K562 (cell line): ENCODE measurements around the gene HIPK2. TPM values are rescaled to one million over a fixed set of nuclear protein-coding genes. Genes with fewer than 3 reads are reported as not detected.

Experiments used
- ARID1B ChIP-seq: fragments of 450-650 bp; IDR thresholded peaks from 2 replicates; pipeline ENCODE4 v1.6.1; 2016; ENCODE audit warnings: antibody characterized with exemption, mild to moderate bottlenecking, inconsistent platforms
- ASH1L ChIP-seq: fragments of 450-650 bp; IDR thresholded peaks from 2 replicates; pipeline ENCODE4 v1.6.1; 2018; ENCODE audit warnings: borderline replicate concordance, mild to moderate bottlenecking, low read depth; ENCODE audit not compliant: partially characterized antibody
- BCOR ChIP-seq: fragments of 450-650 bp; IDR thresholded peaks from 2 replicates; pipeline ENCODE4 v1.6.1; 2016
- COPS2 ChIP-seq: fragments of 450-650 bp; conservative IDR thresholded peaks from 2 replicates; pipeline ENCODE4 v1.6.1; 2016; ENCODE audit warnings: mild to moderate bottlenecking, moderate library complexity
- E2F3 ChIP-seq: fragments of 250-450 bp; sonication (Bioruptor Pico); IDR thresholded peaks from 2 replicates; pipeline ENCODE4 v1.4.0; 2020; ENCODE audit warnings: mild to moderate bottlenecking
- ELF4 ChIP-seq: fragments of 450-650 bp; formaldehyde crosslinking; IDR thresholded peaks from 2 replicates; pipeline ENCODE4 v1.4.0; 2022; ENCODE audit warnings: missing genetic modification characterization
- FOXP1 ChIP-seq: sonication (generic); formaldehyde crosslinking; IDR thresholded peaks from 2 replicates; pipeline ENCODE4 v1.8.0; 2022; ENCODE audit warnings: mild to moderate bottlenecking, missing genetic modification reagents
- GABPB1 ChIP-seq: sonication (generic); formaldehyde crosslinking; IDR thresholded peaks from 2 replicates; pipeline ENCODE4 v1.8.0; 2022; ENCODE audit warnings: mild to moderate bottlenecking, missing genetic modification reagents
- GATAD2B ChIP-seq: fragments of 450-650 bp; IDR thresholded peaks from 2 replicates; pipeline ENCODE4 v1.6.1; 2017; ENCODE audit warnings: mild to moderate bottlenecking, borderline replicate concordance
- JUND ChIP-seq, 2 experiments: IDR thresholded peaks; 2 replicates in 1 of 2; 3 replicates in 1 of 2; pipeline ENCODE4 v1.6.1; 2011; ENCODE audit warnings: borderline replicate concordance in 2 of 2, low read depth in 2 of 2, low read length in 2 of 2, improper control_type of control experiment in 1 of 2, missing biosample characterization in 1 of 2, missing genetic modification characterization in 1 of 2, missing genetic modification reagents in 1 of 2
- LARP7 ChIP-seq: fragments of 450-650 bp; IDR thresholded peaks from 2 replicates; pipeline ENCODE4 v1.6.1; 2016
- MCM3 ChIP-seq: fragments of 450-650 bp; IDR thresholded peaks from 2 replicates; pipeline ENCODE4 v1.6.1; 2016
- MEF2A ChIP-seq: IDR thresholded peaks from 2 replicates; pipeline ENCODE4 v1.6.1; 2011; ENCODE audit warnings: low read depth, mild to moderate bottlenecking, low read length, moderate library complexity; ENCODE audit not compliant: control insufficient read depth
- POLR2H ChIP-seq: IDR thresholded peaks from 2 replicates; pipeline ENCODE4 v1.6.1; 2016; ENCODE audit warnings: missing genetic modification characterization, low read depth, mild to moderate bottlenecking, control low read depth, missing compliant biosample characterization, moderate library complexity
- RB1 ChIP-seq: fragments of 450-650 bp; IDR thresholded peaks from 2 replicates; pipeline ENCODE4 v1.6.1; 2017; ENCODE audit warnings: low read depth, mild to moderate bottlenecking
- SAFB2 ChIP-seq: fragments of 200-400 bp; formaldehyde crosslinking; IDR thresholded peaks from 2 replicates; pipeline ENCODE4 v1.6.1; 2018; ENCODE audit warnings: borderline replicate concordance, low read length, low read depth, moderate library complexity; ENCODE audit not compliant: severe bottlenecking
- WHSC1 ChIP-seq: IDR thresholded peaks from one replicate; pipeline ENCODE4 v1.6.1; 2012; ENCODE audit warnings: low read length, control low read depth, inconsistent platforms
- ZEB2 ChIP-seq: fragments of 450-650 bp; IDR thresholded peaks from 2 replicates; pipeline ENCODE4 v1.6.1; 2016
- ZNF134 ChIP-seq: fragments of 250-450 bp; sonication (Bioruptor Pico); conservative IDR thresholded peaks from 2 replicates; pipeline ENCODE4 v1.4.0; 2020
- ZNF239 ChIP-seq: fragments of 250-450 bp; sonication (Bioruptor Pico); IDR thresholded peaks from 2 replicates; pipeline ENCODE4 v1.4.0; 2020; ENCODE audit warnings: mild to moderate bottlenecking
- polyA plus RNA-seq, 8 experiments: library from polyadenylated mRNA; depleted of rRNA in 4 of 8; stranded (reverse) in 5 of 8; unstranded in 3 of 8; fragments of >200 nt; fragmentation: Nextera tagmentation in 2 of 8; fragmentation: Illumina TruSeq in 1 of 8; extraction: Ambion mirVana in 2 of 8; extraction: Trizol in 1 of 8; gene quantifications; 2 replicates each; pipeline versions ENCODE4 v1.2.1 to v1.2.3, GENCODE V29; 2011 to 2014; ENCODE audit warnings: inconsistent platforms in 1 of 8, missing spikeins in 1 of 8
- total RNA-seq, 7 experiments: library from RNA; depleted of rRNA in 6 of 7; stranded (reverse); fragments of >200 nt in 6 of 7; fragmentation: Illumina TruSeq in 2 of 7; extraction: Trizol in 2 of 7; gene quantifications; 2 replicates each; pipeline versions ENCODE4 v1.2.1 to v1.2.3, GENCODE V29; 2011 to 2021; ENCODE audit warnings: low replicate concordance in 1 of 7
- TF ChIP-seq, protein P1 (sequence below), 2 experiments: IDR thresholded peaks in 1 of 2; conservative IDR thresholded peaks in 1 of 2; 2 replicates each; pipeline ENCODE4 v1.6.1; 2016; ENCODE audit warnings: low read depth in 2 of 2, mild to moderate bottlenecking in 1 of 2, missing compliant biosample characterization in 1 of 2, missing genetic modification characterization in 1 of 2, moderate library complexity in 1 of 2
- TF ChIP-seq, protein P2 (sequence below): fragments of 450-650 bp; formaldehyde crosslinking; IDR thresholded peaks from 2 replicates; pipeline ENCODE4 v1.4.0; 2020; ENCODE audit warnings: mild to moderate bottlenecking, moderate library complexity
- TF ChIP-seq, protein P3 (sequence below): IDR thresholded peaks from 3 replicates; pipeline ENCODE4 v1.6.1; 2011; ENCODE audit warnings: borderline replicate concordance, mild to moderate bottlenecking, moderate library complexity; ENCODE audit not compliant: insufficient read length; ENCODE audit errors: extremely low read depth

Gene HIPK2
- total and polyA plus RNA-seq, 9 of the 15 experiments (the other 6 are each of a cell fraction or from before 2014, with no cell fraction given) = 0.69 to 19.8 (median 5.1) TPM

DNA sequence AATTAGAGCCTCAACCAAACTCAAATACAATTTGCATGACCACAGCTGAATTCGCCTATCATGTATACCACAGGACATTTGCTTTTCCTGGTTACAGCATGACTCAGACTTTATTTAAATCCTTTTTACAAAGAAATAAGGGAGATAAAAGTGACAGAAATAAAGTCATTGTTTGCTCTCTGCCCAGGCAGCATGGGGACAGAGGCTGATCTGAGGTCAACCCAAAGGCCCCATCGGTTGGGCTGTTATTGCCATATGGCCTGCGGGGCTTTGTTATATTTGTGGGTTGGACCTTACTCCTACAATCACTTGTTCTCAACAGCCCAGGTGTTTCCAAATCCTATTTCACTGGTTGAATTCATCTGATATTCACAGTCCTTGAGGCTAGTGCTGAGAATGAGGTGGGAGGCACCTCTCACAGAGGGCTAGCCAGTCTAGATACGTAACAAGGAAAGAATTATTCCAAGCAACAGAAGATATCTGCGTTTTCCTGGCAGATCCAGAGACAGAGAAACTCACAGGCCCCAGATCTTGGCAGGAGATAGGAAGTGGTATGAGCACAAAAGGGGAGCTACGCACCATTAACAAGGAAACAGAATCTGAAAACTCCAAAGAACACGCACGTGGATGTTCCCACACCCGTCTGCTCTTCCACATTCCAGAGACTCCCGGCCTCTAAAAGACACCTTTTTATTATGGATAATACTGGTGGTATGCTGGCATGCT lies 117.3 kb downstream of the HIPK2 start (continued):
- TF ChIP-seq, protein P1, sequence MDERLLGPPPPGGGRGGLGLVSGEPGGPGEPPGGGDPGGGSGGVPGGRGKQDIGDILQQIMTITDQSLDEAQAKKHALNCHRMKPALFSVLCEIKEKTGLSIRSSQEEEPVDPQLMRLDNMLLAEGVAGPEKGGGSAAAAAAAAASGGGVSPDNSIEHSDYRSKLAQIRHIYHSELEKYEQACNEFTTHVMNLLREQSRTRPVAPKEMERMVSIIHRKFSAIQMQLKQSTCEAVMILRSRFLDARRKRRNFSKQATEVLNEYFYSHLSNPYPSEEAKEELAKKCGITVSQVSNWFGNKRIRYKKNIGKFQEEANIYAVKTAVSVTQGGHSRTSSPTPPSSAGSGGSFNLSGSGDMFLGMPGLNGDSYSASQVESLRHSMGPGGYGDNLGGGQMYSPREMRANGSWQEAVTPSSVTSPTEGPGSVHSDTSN (CRISPR knock-in tag; IDR thresholded peaks at IDR 0.05; ENCODE audit: low read depth) = no peak
- TF ChIP-seq, protein P1 (tag; conservative IDR thresholded peaks at IDR 0.05; ENCODE audit: low read depth) = no peak
- TF ChIP-seq JUND (IDR thresholded peaks at IDR 0.05; ENCODE audit: borderline replicate concordance, low read depth, low read length) (0 out of 2 replicates have a peak, but pooled peaks have one; percentile 3), JUND (tag; IDR thresholded peaks at IDR 0.05; ENCODE audit: borderline replicate concordance, low read depth, low read length) (peak; percentile 83; the same call in 2 of the 3 replicates), ELF4 (CRISPR knock-in tag) (no peak), FOXP1 (CRISPR knock-in tag) (0 out of 2 replicates have a peak, but pooled peaks have one; percentile 67), ASH1L (no peak), POLR2H (tag) (no peak), SAFB2 (no peak), ZNF134 (CRISPR knock-in tag) (no peak), BCOR (peak; percentile 72), MEF2A (no peak), LARP7 (no peak), ZNF239 (CRISPR knock-in tag) (peak; percentile 52), WHSC1 (no peak), MCM3 (no peak), GABPB1 (CRISPR knock-in tag) (no peak), GATAD2B (no peak), COPS2 (no peak), ARID1B (peak; percentile 36; the same call in 1 of the 2 replicates), RB1 (no peak), ZEB2 (no peak), E2F3 (CRISPR knock-in tag) (no peak)
- TF ChIP-seq, protein P2, sequence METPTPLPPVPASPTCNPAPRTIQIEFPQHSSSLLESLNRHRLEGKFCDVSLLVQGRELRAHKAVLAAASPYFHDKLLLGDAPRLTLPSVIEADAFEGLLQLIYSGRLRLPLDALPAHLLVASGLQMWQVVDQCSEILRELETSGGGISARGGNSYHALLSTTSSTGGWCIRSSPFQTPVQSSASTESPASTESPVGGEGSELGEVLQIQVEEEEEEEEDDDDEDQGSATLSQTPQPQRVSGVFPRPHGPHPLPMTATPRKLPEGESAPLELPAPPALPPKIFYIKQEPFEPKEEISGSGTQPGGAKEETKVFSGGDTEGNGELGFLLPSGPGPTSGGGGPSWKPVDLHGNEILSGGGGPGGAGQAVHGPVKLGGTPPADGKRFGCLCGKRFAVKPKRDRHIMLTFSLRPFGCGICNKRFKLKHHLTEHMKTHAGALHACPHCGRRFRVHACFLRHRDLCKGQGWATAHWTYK (CRISPR knock-in tag) = no peak
- TF ChIP-seq, protein P3, sequence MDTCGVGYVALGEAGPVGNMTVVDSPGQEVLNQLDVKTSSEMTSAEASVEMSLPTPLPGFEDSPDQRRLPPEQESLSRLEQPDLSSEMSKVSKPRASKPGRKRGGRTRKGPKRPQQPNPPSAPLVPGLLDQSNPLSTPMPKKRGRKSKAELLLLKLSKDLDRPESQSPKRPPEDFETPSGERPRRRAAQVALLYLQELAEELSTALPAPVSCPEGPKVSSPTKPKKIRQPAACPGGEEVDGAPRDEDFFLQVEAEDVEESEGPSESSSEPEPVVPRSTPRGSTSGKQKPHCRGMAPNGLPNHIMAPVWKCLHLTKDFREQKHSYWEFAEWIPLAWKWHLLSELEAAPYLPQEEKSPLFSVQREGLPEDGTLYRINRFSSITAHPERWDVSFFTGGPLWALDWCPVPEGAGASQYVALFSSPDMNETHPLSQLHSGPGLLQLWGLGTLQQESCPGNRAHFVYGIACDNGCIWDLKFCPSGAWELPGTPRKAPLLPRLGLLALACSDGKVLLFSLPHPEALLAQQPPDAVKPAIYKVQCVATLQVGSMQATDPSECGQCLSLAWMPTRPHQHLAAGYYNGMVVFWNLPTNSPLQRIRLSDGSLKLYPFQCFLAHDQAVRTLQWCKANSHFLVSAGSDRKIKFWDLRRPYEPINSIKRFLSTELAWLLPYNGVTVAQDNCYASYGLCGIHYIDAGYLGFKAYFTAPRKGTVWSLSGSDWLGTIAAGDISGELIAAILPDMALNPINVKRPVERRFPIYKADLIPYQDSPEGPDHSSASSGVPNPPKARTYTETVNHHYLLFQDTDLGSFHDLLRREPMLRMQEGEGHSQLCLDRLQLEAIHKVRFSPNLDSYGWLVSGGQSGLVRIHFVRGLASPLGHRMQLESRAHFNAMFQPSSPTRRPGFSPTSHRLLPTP = no peak
